OCI-LY1 (cell line): ENCODE data around the gene PACSIN1.

Experiments
- EZH2 ChIP-seq: fragments of 200-600 bp; sonication (generic), shearing (Covaris generic); IDR thresholded peaks from 2 replicates; pipeline ENCODE4 v1.8.0; 2017; ENCODE audit warnings: borderline replicate concordance, mixed run types, mild to moderate bottlenecking, antibody characterized with exemption, low read length, moderate library complexity, mixed read lengths
- TF ChIP-seq, protein P1 (sequence below): fragments of 200-600 bp; sonication (generic), shearing (Covaris generic); IDR thresholded peaks from 2 replicates; pipeline ENCODE4 v1.5.1; 2017; ENCODE audit warnings: mild to moderate bottlenecking, antibody characterized with exemption, low read length, moderate library complexity, mixed read lengths

DNA sequence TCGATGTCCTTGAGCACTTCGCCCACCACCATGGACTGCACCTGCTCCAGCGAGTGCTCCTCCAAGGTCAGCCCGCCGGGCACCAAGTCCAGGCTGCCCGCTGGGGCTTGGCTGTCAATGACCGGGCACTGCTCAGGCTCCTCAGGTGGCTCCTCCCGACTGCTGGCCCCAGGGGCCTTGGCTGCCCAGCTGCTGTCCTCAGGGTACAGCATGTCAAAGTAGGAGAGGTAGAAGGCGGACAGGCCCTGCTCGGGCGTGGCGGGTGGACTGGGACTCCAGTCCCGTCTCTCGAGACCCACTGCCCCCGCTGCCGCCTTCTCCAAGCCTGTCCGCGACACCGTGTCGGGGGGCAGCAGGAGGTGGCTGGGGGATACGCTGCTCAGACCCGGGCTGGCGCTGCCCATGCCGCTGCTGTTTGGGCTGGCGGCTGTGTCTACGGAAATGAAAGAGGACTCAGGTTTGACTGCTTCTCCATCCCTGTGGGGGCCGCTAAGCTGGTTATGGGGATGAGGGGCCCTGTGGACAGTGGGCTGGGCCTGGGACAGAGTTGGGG lies 78.3 kb downstream of the PACSIN1 start:
- TF ChIP-seq, protein P1, sequence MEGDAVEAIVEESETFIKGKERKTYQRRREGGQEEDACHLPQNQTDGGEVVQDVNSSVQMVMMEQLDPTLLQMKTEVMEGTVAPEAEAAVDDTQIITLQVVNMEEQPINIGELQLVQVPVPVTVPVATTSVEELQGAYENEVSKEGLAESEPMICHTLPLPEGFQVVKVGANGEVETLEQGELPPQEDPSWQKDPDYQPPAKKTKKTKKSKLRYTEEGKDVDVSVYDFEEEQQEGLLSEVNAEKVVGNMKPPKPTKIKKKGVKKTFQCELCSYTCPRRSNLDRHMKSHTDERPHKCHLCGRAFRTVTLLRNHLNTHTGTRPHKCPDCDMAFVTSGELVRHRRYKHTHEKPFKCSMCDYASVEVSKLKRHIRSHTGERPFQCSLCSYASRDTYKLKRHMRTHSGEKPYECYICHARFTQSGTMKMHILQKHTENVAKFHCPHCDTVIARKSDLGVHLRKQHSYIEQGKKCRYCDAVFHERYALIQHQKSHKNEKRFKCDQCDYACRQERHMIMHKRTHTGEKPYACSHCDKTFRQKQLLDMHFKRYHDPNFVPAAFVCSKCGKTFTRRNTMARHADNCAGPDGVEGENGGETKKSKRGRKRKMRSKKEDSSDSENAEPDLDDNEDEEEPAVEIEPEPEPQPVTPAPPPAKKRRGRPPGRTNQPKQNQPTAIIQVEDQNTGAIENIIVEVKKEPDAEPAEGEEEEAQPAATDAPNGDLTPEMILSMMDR: no peak
- no peak for TF ChIP-seq EZH2
